Measurements from ENCODE around the gene MRPS17. TPM values are rescaled to one million over a fixed set of nuclear protein-coding genes. Genes with fewer than 3 reads are reported as not detected.

The MRPS17 gene
- total RNA-seq, 1 donor from 2014 or later, result 13.0 TPM

GRCh38 chr7:55965805-55966421 lies 14.2 kb downstream of the MRPS17 start:
- H3K4me3 Mint-ChIP-seq (ENCODE audit: unreplicated experiment), result peak overlapping the region; percentile 92

GRCh38 chr7:55966851-55967250 lies 15.2 kb downstream of the MRPS17 start:
- H3K27me3 Mint-ChIP-seq (ENCODE audit: low read depth), result no peaks in the 10 kb centered on the region
- no peaks in the 10 kb centered on the region for H3K9me3 Mint-ChIP-seq (ENCODE audit: low read depth)
- no peak overlapping the region for H3K27ac Mint-ChIP-seq (ENCODE audit: unreplicated experiment)
- DNase-seq (ENCODE audit: low spot score), result no peak
- peaks cover 39% of the 10 kb centered on the region for H3K4me1 Mint-ChIP-seq (ENCODE audit: low read depth)
- no peak for TF ChIP-seq CTCF (IDR thresholded peaks at IDR 0.05)
- H3K4me3 Mint-ChIP-seq (ENCODE audit: unreplicated experiment), result no peak overlapping the region
- H3K36me3 Mint-ChIP-seq (ENCODE audit: low read depth), result peaks cover 12% of the 10 kb centered on the region

More at GRCh38 chr7:55965805-55966421, 14.2 kb downstream of the MRPS17 start:
- Mint-ChIP-seq H3K27me3 (ENCODE audit: low read depth) (no peaks in the 10 kb centered on the region), H3K4me1 (ENCODE audit: low read depth) (peaks cover 33% of the 10 kb centered on the region), H3K36me3 (ENCODE audit: low read depth) (peaks cover 12% of the 10 kb centered on the region), H3K27ac (ENCODE audit: unreplicated experiment) (peak overlapping the region; percentile 43), H3K9me3 (ENCODE audit: low read depth) (no peaks in the 10 kb centered on the region)
- no peak for DNase-seq (ENCODE audit: low spot score)
- no peak for TF ChIP-seq CTCF (IDR thresholded peaks at IDR 0.05)

- H3K27ac Mint-ChIP-seq (ENCODE audit: unreplicated experiment), result no peak overlapping the region
- no peaks in the 10 kb centered on the region for H3K27me3 Mint-ChIP-seq (ENCODE audit: low read depth)
- DNase-seq (ENCODE audit: low spot score), result no peak
- H3K4me1 Mint-ChIP-seq (ENCODE audit: low read depth), result peaks cover 32% of the 10 kb centered on the region
- H3K36me3 Mint-ChIP-seq (ENCODE audit: low read depth), result peaks cover 11% of the 10 kb centered on the region
- no peak for TF ChIP-seq CTCF (IDR thresholded peaks at IDR 0.05)
- no peak overlapping the region for H3K4me3 Mint-ChIP-seq (ENCODE audit: unreplicated experiment)
- H3K9me3 Mint-ChIP-seq (ENCODE audit: low read depth), result no peaks in the 10 kb centered on the region
These were observed 17.7 kb downstream of the MRPS17 start for GRCh38 chr7:55969391-55969790.

- H3K4me1 Mint-ChIP-seq (ENCODE audit: low read depth), result peaks cover 31% of the 10 kb centered on the region
- no peak for DNase-seq (ENCODE audit: low spot score)
- no peak overlapping the region for H3K27ac Mint-ChIP-seq (ENCODE audit: unreplicated experiment)
- H3K27me3 Mint-ChIP-seq (ENCODE audit: low read depth), result no peaks in the 10 kb centered on the region
- no peak overlapping the region for H3K4me3 Mint-ChIP-seq (ENCODE audit: unreplicated experiment)
- peaks cover 11% of the 10 kb centered on the region for H3K36me3 Mint-ChIP-seq (ENCODE audit: low read depth)
- H3K9me3 Mint-ChIP-seq (ENCODE audit: low read depth), result no peaks in the 10 kb centered on the region
- TF ChIP-seq CTCF (IDR thresholded peaks at IDR 0.05), result no peak
These were observed 18.9 kb downstream of the MRPS17 start for GRCh38 chr7:55970561-55970960.

GRCh38 chr7:55970978-55971377 lies 19.3 kb downstream of the MRPS17 start:
- H3K4me1 Mint-ChIP-seq (ENCODE audit: low read depth), result peaks cover 31% of the 10 kb centered on the region
- TF ChIP-seq CTCF (IDR thresholded peaks at IDR 0.05), result no peak
- no peak overlapping the region for H3K4me3 Mint-ChIP-seq (ENCODE audit: unreplicated experiment)
- no peak for DNase-seq (ENCODE audit: low spot score)
- H3K36me3 Mint-ChIP-seq (ENCODE audit: low read depth), result peaks cover 11% of the 10 kb centered on the region
- H3K27ac Mint-ChIP-seq (ENCODE audit: unreplicated experiment), result no peak overlapping the region
- H3K27me3 Mint-ChIP-seq (ENCODE audit: low read depth), result no peaks in the 10 kb centered on the region
- no peaks in the 10 kb centered on the region for H3K9me3 Mint-ChIP-seq (ENCODE audit: low read depth)

Data from chondrocyte (in vitro differentiated cells).